Large intestine (tissue), 12 donors: ENCODE measurements around the gene SLCO1C1. TPM values are rescaled to one million over a fixed set of nuclear protein-coding genes. Genes with fewer than 3 reads are reported as not detected.
A peak's percentile ranks its signal among the peaks of the same experiment; 100 is the strongest.

Experiments
- DNase-seq, 2 donors: peaks; one replicate each; pipeline versions ENCODE4 v3.0.0 to v3.0.0-alpha.2; 2013
- H3K27ac ChIP-seq: one replicate; pipeline ENCODE4 v1.5.1; 2013; ENCODE audit warnings: low read length
- H3K27me3 ChIP-seq: 2 replicates; pipeline ENCODE4 v1.6.1; 2013; ENCODE audit warnings: low read length; ENCODE audit not compliant: control insufficient read depth, insufficient read depth
- H3K36me3 ChIP-seq: 2 replicates; pipeline ENCODE4 v1.6.1; 2013; ENCODE audit warnings: low read length; ENCODE audit not compliant: control insufficient read depth, insufficient read depth
- H3K4me1 ChIP-seq: one replicate; pipeline ENCODE4 v1.6.1; 2013; ENCODE audit warnings: low read length; ENCODE audit not compliant: control insufficient read depth, insufficient read depth
- H3K4me3 ChIP-seq: one replicate; pipeline ENCODE4 v1.5.1; 2013; ENCODE audit warnings: low read length
- H3K9me3 ChIP-seq: one replicate; pipeline ENCODE4 v1.6.1; 2013; ENCODE audit warnings: mild to moderate bottlenecking, low read depth, low read length, moderate library complexity; ENCODE audit not compliant: control insufficient read depth
- WGBS: methylation state at CpG from one replicate; pipeline ENCODE4 v1.1.5; 2013; ENCODE audit warnings: low lambda C conversion rate; ENCODE audit not compliant: insufficient coverage; 5-methylcytosine and 5-hydroxymethylcytosine counted together
- long read RNA-seq, 11 donors: transcript quantifications; one replicate each; lab custom pipeline, GENCODE V29; 2026
- polyA plus RNA-seq: library from polyadenylated mRNA; unstranded; fragments of 120-200 nt; gene quantifications from one replicate; pipeline ENCODE4 v1.2.1, GENCODE V29; 2013

SLCO1C1 gene, protein sequence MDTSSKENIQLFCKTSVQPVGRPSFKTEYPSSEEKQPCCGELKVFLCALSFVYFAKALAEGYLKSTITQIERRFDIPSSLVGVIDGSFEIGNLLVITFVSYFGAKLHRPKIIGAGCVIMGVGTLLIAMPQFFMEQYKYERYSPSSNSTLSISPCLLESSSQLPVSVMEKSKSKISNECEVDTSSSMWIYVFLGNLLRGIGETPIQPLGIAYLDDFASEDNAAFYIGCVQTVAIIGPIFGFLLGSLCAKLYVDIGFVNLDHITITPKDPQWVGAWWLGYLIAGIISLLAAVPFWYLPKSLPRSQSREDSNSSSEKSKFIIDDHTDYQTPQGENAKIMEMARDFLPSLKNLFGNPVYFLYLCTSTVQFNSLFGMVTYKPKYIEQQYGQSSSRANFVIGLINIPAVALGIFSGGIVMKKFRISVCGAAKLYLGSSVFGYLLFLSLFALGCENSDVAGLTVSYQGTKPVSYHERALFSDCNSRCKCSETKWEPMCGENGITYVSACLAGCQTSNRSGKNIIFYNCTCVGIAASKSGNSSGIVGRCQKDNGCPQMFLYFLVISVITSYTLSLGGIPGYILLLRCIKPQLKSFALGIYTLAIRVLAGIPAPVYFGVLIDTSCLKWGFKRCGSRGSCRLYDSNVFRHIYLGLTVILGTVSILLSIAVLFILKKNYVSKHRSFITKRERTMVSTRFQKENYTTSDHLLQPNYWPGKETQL
- polyA plus RNA-seq = 5.7 TPM
- long read RNA-seq, donor 1 = 0 reads
- long read RNA-seq, donor 2, partial matches to known transcripts = 0 of 2 reads
- long read RNA-seq, donor 2, other reads (novel, unspliced or antisense) = 0 of 2 reads
- long read RNA-seq, donor 3 = 0 reads
- long read RNA-seq, donor 4 = 0 reads
- long read RNA-seq, donor 5, partial matches to known transcripts = 0 of 1 reads
- long read RNA-seq, donor 5, other reads (novel, unspliced or antisense) = 0 of 1 reads
- long read RNA-seq, donor 6 = 0 reads
- long read RNA-seq, donor 7 = 0 reads
- long read RNA-seq, donor 8, partial matches to known transcripts = 0 of 4 reads
- long read RNA-seq, donor 8, other reads (novel, unspliced or antisense) = 0 of 4 reads
- long read RNA-seq, donor 9, partial matches to known transcripts = 0 of 1 reads
- long read RNA-seq, donor 9, other reads (novel, unspliced or antisense) = 0 of 1 reads
- long read RNA-seq, donor 10, partial matches to known transcripts = 0 of 1 reads
- long read RNA-seq, donor 10, other reads (novel, unspliced or antisense) = 0 of 1 reads
- long read RNA-seq, donor 11, partial matches to known transcripts = 0 of 1 reads
- long read RNA-seq, donor 11, other reads (novel, unspliced or antisense) = 0 of 1 reads

DNA sequence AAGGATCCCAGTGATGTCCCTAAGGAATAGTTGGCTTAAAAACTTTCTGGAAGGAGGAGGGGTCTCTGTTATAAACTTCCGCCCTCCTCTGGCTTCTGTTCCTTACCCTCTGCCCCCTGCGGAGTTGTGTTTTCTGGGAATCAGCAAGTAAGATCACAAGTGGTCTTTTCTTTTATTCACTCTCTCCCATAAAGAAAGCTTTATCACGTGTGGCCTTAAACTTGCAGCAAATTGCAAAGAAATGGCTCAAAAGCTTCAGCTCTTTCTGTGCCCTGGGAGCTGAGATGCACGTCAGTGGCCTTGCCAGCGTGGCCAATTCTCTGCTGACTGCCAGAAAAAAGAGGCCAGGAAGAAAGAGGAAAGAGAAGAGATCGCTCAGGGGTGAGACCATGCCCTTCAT is at the start of gene SLCO1C1:
SLCO1C1 (plus strand) TSS at position 101 of the 400 bp plus-strand sequence. CDS start 4,245 bp downstream, outside the sequence.
- WGBS = no CpG with 5 or more reads among the region's 6 CpGs
- no peaks in the 10 kb centered on the region for H3K27me3 ChIP-seq
- H3K36me3 ChIP-seq = no peaks in the 10 kb centered on the region
- H3K4me1 ChIP-seq = no peaks in the 10 kb centered on the region
- H3K27ac ChIP-seq = no peak within 1 kb of the TSS
- H3K9me3 ChIP-seq = no peaks in the 10 kb centered on the region
- no peak for DNase-seq
- H3K4me3 ChIP-seq = no peak within 1 kb of the TSS

GRCh38 chr12:20646239-20646827 is 48.8 kb upstream of the SLCO1C1 start:
- Histone ChIP-seq H3K27ac (no peak overlapping the region), H3K27me3 (no peaks in the 10 kb centered on the region)

GRCh38 chr12:20653871-20654270 is 41.3 kb upstream of the SLCO1C1 start:
- Histone ChIP-seq H3K27ac (no peak overlapping the region), H3K4me1 (no peaks in the 10 kb centered on the region), H3K4me3 (no peak overlapping the region), H3K27me3 (no peaks in the 10 kb centered on the region), H3K36me3 (peaks cover 60% of the 10 kb centered on the region), H3K9me3 (no peaks in the 10 kb centered on the region)
- WGBS = 80% methylated on average over 1 of the region's 2 CpGs
- DNase-seq = no peak

More at GRCh38 chr12:20646239-20646827, 48.8 kb upstream of the SLCO1C1 start:
- DNase-seq = peak in 1 of 2 donors; percentile 18
- Histone ChIP-seq H3K9me3 (no peaks in the 10 kb centered on the region), H3K4me3 (no peak overlapping the region), H3K4me1 (no peaks in the 10 kb centered on the region), H3K36me3 (peaks cover 39% of the 10 kb centered on the region)
- 100% methylated on average over 1 of the region's 3 CpGs for WGBS

DNA sequence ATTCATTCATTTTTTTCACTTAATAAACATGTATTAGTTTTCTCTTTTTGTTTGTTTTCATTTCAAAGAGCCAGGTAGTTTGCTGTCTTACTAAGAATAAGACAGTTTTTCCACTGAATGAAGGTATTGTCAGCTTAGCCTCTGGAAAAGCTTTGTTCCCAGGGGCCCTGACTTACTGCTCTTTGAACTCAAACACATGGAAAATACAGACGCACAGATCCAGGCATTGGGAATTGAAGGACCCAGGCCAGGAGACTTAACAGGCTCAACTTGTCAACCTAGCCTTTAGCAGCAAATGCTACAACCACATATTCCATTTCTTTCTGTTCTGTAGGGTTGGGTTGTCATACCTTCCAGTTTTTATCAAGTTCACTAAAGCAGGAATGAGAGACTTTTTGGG is 38.5 kb upstream of the SLCO1C1 start:
- no peak for DNase-seq
- H3K27ac ChIP-seq = no peak overlapping the region
- H3K9me3 ChIP-seq = peaks cover 13% of the 10 kb centered on the region
- no peaks in the 10 kb centered on the region for H3K4me1 ChIP-seq
- H3K4me3 ChIP-seq = no peak overlapping the region
- no CpG with 5 or more reads among the region's 1 CpG for WGBS
- H3K36me3 ChIP-seq = peaks cover 69% of the 10 kb centered on the region
- no peaks in the 10 kb centered on the region for H3K27me3 ChIP-seq

- Histone ChIP-seq H3K9me3 (peaks cover 20% of the 10 kb centered on the region), H3K4me3 (no peak overlapping the region), H3K27me3 (no peaks in the 10 kb centered on the region), H3K4me1 (no peaks in the 10 kb centered on the region), H3K36me3 (peaks cover 78% of the 10 kb centered on the region), H3K27ac (no peak overlapping the region)
- DNase-seq = no peak
- WGBS = 100% methylated on average over 2 of the region's 2 CpGs
Observed at GRCh38 chr12:20657496-20657895, 37.6 kb upstream of the SLCO1C1 start.

DNA sequence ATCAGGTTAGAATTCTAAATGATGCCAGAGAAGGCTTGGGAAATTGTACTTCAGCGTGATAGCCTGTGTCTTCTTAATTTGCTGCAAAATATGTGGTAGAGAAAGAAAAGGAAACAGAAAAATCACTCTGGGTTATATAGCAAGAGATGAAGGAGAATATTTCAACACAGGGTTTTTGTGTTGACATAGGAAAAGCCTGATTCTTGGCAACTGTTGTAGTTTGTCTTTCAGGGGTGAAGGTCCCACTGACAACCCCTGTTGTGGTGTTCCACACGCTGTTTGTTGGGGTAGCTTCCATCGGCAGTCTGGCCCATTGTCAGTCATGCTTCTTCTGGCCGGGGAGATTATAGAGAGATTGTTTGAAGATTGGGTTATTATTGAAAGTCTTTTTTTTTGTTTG is 13.8 kb upstream of the SLCO1C1 start:
- no peak overlapping the region for H3K4me3 ChIP-seq
- H3K27me3 ChIP-seq = no peaks in the 10 kb centered on the region
- H3K36me3 ChIP-seq = peaks cover 39% of the 10 kb centered on the region
- no peaks in the 10 kb centered on the region for H3K4me1 ChIP-seq
- no CpG with 5 or more reads among the region's 4 CpGs for WGBS
- no peak overlapping the region for H3K27ac ChIP-seq
- DNase-seq = no peak
- peaks cover 3% of the 10 kb centered on the region for H3K9me3 ChIP-seq

- H3K4me3 ChIP-seq = no peak overlapping the region
- H3K27ac ChIP-seq = no peak overlapping the region
- no peaks in the 10 kb centered on the region for H3K27me3 ChIP-seq
- 100% methylated on average over 1 of the region's 7 CpGs for WGBS
- no peaks in the 10 kb centered on the region for H3K9me3 ChIP-seq
- no peaks in the 10 kb centered on the region for H3K36me3 ChIP-seq
- DNase-seq = no peak
- H3K4me1 ChIP-seq = no peaks in the 10 kb centered on the region
Observed at GRCh38 chr12:20696181-20696905, 1.2 kb downstream of the SLCO1C1 start.

GRCh38 chr12:20701106-20701505 is 6.0 kb downstream of the SLCO1C1 start:
- no peaks in the 10 kb centered on the region for H3K36me3 ChIP-seq
- no peak for DNase-seq
- no CpG with 5 or more reads among the region's 1 CpG for WGBS
- no peak overlapping the region for H3K27ac ChIP-seq
- H3K27me3 ChIP-seq = no peaks in the 10 kb centered on the region
- no peak overlapping the region for H3K4me3 ChIP-seq
- H3K9me3 ChIP-seq = no peaks in the 10 kb centered on the region
- no peaks in the 10 kb centered on the region for H3K4me1 ChIP-seq

DNA sequence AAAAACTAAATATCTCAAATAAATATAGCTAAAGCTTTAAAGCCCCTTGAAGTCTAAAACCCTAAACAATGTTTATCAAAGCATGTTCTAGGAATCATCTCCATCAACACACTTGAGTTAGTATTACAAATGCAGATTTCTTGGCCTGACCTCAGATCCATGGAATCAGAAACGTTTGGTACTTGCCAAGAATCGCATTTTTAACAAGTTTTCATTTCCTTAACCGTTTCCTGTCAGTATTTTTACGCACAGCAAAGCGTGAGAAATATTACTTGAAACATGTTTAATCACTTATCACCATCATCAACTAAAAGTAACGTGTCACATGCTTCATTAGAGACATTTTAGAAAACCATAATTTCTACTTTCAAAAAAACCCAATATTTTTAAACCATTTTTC is 9.7 kb downstream of the SLCO1C1 start:
- Histone ChIP-seq H3K9me3 (no peaks in the 10 kb centered on the region), H3K27me3 (no peaks in the 10 kb centered on the region), H3K36me3 (no peaks in the 10 kb centered on the region), H3K4me3 (no peak overlapping the region), H3K4me1 (no peaks in the 10 kb centered on the region), H3K27ac (no peak overlapping the region)
- WGBS = 76% methylated on average over 5 of the region's 6 CpGs
- DNase-seq = no peak
